Ishikawa (cell line): ENCODE measurements around the gene NNT.

Source experiments
- CEBPB ChIP-seq: IDR thresholded peaks from 2 replicates; pipeline ENCODE4 v1.6.1; 2012
- CREB1 ChIP-seq: IDR thresholded peaks from 2 replicates; pipeline ENCODE4 v1.6.1; 2012; ENCODE audit warnings: low read depth
- EGR1 ChIP-seq: IDR thresholded peaks from 2 replicates; pipeline ENCODE4 v1.6.1; 2012
- EP300 ChIP-seq: IDR thresholded peaks from 2 replicates; pipeline ENCODE4 v1.6.1; 2012; ENCODE audit warnings: borderline replicate concordance
- FOXM1 ChIP-seq: IDR thresholded peaks from 2 replicates; pipeline ENCODE4 v1.6.1; 2012; ENCODE audit warnings: low read depth, borderline replicate concordance
- NFIC ChIP-seq: IDR thresholded peaks from 2 replicates; pipeline ENCODE4 v1.6.1; 2012
- RAD21 ChIP-seq: IDR thresholded peaks from 2 replicates; pipeline ENCODE4 v1.6.1; 2012; ENCODE audit warnings: low read depth
- TAF1 ChIP-seq: IDR thresholded peaks from 2 replicates; pipeline ENCODE4 v1.6.1; 2012; ENCODE audit warnings: low read depth, mild to moderate bottlenecking
- TCF12 ChIP-seq: IDR thresholded peaks from 2 replicates; pipeline ENCODE4 v1.6.1; 2012; ENCODE audit warnings: low read depth
- TEAD4 ChIP-seq: IDR thresholded peaks from 2 replicates; pipeline ENCODE4 v1.6.1; 2012
- YY1 ChIP-seq: IDR thresholded peaks from 2 replicates; pipeline ENCODE4 v1.6.1; 2012; ENCODE audit warnings: low read depth
- ZBTB7A ChIP-seq: IDR thresholded peaks from 2 replicates; pipeline ENCODE4 v1.6.1; 2012; ENCODE audit warnings: low read depth
- TF ChIP-seq, protein P1 (sequence below): IDR thresholded peaks from 2 replicates; pipeline ENCODE4 v1.6.1; 2012
- TF ChIP-seq, protein P2 (sequence below): IDR thresholded peaks from 2 replicates; pipeline ENCODE4 v1.6.1; 2012
- TF ChIP-seq, protein P3 (sequence below): IDR thresholded peaks from 2 replicates; pipeline ENCODE4 v1.6.1; 2012; ENCODE audit warnings: low read depth, mild to moderate bottlenecking

NNT gene

DNA sequence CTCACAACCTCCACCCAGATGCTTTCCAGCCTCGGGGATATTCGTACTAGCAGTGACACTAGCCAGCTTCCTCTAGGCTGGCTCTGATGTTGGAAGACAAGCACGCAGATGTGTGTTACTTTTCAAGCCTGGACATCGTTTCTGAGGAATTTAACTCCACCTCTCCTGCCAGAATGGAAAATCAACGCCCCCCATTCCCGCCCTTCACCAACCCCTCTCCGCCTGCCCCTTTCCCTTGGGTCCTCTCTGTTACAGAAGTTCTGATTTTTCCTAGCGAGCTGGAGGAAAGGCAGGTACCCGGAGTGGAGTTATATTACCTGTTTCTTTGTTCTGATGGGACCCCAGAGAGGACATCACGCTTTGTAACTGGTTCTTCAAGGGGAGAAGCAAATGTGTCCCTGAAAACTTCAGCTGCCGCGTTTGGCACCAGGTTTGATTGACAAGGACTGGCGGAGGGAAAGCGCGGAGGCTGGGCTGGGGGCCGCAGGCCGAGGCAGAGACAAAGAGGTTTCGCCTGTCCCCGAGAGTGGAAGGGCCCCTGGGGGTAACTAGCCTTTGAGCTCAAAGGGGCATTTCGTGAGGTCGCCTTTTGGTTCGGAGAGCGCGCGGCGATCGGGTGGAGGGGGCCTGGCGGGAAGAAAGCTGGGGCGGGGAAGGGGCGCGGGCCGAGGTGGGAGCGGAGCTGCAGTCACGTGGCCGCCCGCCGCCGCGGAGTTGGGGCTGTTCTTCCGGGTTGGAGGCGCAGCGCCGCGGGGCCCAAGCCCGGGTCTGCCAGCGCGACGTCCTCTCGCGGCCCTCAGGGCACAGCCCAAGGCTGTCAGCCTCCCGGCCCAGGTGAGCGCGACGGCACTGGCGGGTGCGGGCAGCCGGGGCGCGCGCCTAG is at the start of gene NNT:
Gene NNT, plus strand, starts transcription at position 720 of the 883 bp plus-strand sequence. CDS start 6,016 bp downstream, outside the sequence.
- peak; percentile 82 for TF ChIP-seq ZBTB7A
- peak; percentile 45; the same call in 1 of the 2 replicates for TF ChIP-seq TAF1
- 0 out of 2 replicates have a peak, but pooled peaks have one; percentile 10 for TF ChIP-seq TEAD4
- TF ChIP-seq, protein P1, sequence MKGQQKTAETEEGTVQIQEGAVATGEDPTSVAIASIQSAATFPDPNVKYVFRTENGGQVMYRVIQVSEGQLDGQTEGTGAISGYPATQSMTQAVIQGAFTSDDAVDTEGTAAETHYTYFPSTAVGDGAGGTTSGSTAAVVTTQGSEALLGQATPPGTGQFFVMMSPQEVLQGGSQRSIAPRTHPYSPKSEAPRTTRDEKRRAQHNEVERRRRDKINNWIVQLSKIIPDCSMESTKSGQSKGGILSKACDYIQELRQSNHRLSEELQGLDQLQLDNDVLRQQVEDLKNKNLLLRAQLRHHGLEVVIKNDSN = peak; percentile 94
- TF ChIP-seq YY1 = no peak
- no peak for TF ChIP-seq NFIC
- TF ChIP-seq RAD21 = no peak
- TF ChIP-seq, protein P2, sequence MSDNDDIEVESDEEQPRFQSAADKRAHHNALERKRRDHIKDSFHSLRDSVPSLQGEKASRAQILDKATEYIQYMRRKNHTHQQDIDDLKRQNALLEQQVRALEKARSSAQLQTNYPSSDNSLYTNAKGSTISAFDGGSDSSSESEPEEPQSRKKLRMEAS = peak; percentile 84
- no peak for TF ChIP-seq CEBPB

DNA sequence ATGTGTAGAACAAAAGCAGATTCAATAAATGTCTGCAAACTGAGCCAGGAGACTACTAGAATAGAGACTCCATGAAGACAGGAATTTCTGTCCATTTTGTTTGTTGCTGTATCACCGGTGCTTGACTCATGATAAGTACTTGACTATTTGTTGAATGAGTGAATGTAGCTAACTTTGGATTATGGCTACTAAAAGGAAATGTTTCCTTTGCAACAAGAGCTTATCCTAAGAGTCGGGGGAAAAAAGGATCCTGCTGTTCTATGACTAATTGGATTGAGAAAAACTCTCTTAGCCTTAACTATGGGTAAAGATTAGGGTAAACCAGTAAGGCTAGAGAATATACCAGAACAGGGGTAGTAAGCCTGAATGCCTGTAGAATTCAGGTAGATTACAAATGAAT is 49.6 kb upstream of the NNT start:
- TF ChIP-seq YY1 = no peak
- no peak for TF ChIP-seq CEBPB
- no peak for TF ChIP-seq EP300
- TF ChIP-seq CREB1 = no peak
- TF ChIP-seq, protein P3, sequence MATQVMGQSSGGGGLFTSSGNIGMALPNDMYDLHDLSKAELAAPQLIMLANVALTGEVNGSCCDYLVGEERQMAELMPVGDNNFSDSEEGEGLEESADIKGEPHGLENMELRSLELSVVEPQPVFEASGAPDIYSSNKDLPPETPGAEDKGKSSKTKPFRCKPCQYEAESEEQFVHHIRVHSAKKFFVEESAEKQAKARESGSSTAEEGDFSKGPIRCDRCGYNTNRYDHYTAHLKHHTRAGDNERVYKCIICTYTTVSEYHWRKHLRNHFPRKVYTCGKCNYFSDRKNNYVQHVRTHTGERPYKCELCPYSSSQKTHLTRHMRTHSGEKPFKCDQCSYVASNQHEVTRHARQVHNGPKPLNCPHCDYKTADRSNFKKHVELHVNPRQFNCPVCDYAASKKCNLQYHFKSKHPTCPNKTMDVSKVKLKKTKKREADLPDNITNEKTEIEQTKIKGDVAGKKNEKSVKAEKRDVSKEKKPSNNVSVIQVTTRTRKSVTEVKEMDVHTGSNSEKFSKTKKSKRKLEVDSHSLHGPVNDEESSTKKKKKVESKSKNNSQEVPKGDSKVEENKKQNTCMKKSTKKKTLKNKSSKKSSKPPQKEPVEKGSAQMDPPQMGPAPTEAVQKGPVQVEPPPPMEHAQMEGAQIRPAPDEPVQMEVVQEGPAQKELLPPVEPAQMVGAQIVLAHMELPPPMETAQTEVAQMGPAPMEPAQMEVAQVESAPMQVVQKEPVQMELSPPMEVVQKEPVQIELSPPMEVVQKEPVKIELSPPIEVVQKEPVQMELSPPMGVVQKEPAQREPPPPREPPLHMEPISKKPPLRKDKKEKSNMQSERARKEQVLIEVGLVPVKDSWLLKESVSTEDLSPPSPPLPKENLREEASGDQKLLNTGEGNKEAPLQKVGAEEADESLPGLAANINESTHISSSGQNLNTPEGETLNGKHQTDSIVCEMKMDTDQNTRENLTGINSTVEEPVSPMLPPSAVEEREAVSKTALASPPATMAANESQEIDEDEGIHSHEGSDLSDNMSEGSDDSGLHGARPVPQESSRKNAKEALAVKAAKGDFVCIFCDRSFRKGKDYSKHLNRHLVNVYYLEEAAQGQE = no peak
- TF ChIP-seq ZBTB7A = no peak
- TF ChIP-seq TAF1 = no peak
- TF ChIP-seq, protein P1 = no peak
- no peak for TF ChIP-seq NFIC
- no peak for TF ChIP-seq TEAD4

DNA sequence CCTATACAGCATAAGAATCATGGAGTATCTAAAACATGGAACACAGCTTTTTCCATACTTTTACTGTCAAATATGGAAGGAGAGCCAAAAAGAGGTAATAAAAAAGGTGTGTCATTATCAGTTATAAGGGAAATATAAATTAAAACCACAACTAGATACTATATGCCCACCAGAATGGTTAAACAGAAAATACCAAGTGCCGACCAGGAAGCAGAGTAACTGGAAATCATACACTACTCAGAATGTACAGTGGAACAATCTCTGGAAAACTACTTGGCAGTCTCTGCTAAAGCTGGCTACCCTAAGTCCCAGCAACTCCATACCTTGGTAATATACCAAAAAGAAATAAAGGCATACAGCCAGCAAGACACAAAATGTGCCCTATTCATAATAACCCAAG is 48.5 kb upstream of the NNT start:
- TF ChIP-seq ZBTB7A (no peak), TAF1 (no peak), RAD21 (no peak), EP300 (no peak), TCF12 (no peak)
- TF ChIP-seq, protein P3 = no peak

DNA sequence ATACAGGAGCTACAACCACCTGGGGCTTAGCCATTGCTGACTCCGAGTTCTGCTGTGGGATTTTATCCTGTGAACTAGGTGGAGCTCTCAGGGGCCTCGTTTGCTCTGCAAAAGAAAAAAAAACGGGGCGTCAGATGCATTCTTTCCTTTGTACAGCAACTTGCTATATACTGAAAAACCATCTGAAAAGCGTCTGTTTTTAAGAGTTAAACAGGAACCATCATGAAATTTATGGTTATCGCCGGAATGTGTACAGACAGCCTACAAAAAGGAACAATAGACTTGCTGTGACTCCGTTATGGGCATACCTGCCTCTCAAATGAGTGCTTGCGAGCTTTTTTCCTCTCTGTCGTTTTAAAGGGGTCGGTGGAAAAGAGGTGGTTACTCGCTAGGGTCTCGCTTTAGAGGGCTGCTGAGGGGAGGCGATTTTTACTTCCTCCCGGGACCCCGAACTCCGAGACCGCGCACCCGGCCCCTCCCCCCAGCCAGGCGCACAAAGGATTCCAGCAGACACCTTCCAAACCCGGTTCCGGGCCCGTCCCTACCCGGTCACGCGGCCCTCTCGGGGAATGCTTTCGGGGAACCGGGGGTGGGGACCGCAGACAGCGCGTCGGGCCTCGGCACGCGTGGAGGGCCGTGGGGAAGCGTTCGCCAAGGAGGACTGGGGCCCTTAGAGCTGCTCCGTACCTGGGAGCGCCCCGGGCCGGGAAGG is 46.9 kb upstream of the NNT start:
- TF ChIP-seq, protein P1 = peak; percentile 68
- TF ChIP-seq, protein P3 = no peak
- TF ChIP-seq EGR1 = no peak
- TF ChIP-seq, protein P2 = peak; percentile 12; the same call in 1 of the 2 replicates
- TF ChIP-seq TAF1 = peak; percentile 62; the same call in 1 of the 2 replicates
- TF ChIP-seq ZBTB7A = no peak
- no peak for TF ChIP-seq CREB1
- no peak for TF ChIP-seq FOXM1
- no peak for TF ChIP-seq TEAD4
